DMS153 treated with DMSO at 0.1 percent for 48 hours (cell line): ENCODE data around the gene MBD4.
"Not testable (repeated sequence)": the region's sequence is repeated elsewhere in the genome, so short reads cannot be mapped to it uniquely, and the experiment has no call there.

Source experiments
- DNase-seq: peaks from one replicate; lab custom pipeline; 2025; ENCODE audit not compliant: unreplicated experiment; lab: John Stamatoyannopoulos, UW

The MBD4 gene

GRCh38 chr3:129432671-129433070 lies 7.1 kb downstream of the MBD4 start:
- DNase-seq: no peak

- no peak for DNase-seq
Measured at GRCh38 chr3:129432036-129432435, 7.7 kb downstream of the MBD4 start.

GRCh38 chr3:129429602-129430001 lies 10.1 kb downstream of the MBD4 start:
- DNase-seq: no peak

GRCh38 chr3:129429080-129429451 lies 10.7 kb downstream of the MBD4 start:
- no peak for DNase-seq

GRCh38 chr3:129428376-129429079 lies 11.2 kb downstream of the MBD4 start, which contains the start of gene EFCAB12:
EFCAB12 (minus strand) TSS chr3:129428636; CDS start chr3:129428488, 148 bp downstream.
- DNase-seq: peak; percentile 88

- no peak for DNase-seq
Measured at GRCh38 chr3:129428007-129428375, 11.8 kb downstream of the MBD4 start.

- no peak for DNase-seq
Measured at GRCh38 chr3:129425619-129426018, 14.1 kb downstream of the MBD4 start.

GRCh38 chr3:129425213-129425612 lies 14.5 kb downstream of the MBD4 start:
- no peak for DNase-seq

- DNase-seq: no peak
Measured at GRCh38 chr3:129424185-129424841, 15.4 kb downstream of the MBD4 start.

GRCh38 chr3:129422897-129423296 lies 16.9 kb downstream of the MBD4 start:
- DNase-seq: no peak

- DNase-seq: no peak
Measured at GRCh38 chr3:129421988-129422745, 17.6 kb downstream of the MBD4 start.

- no peak for DNase-seq
Measured at GRCh38 chr3:129421236-129421883, 18.4 kb downstream of the MBD4 start.

- no peak for DNase-seq
Measured at GRCh38 chr3:129419476-129419875, 20.3 kb downstream of the MBD4 start.

GRCh38 chr3:129418041-129418973 lies 21.4 kb downstream of the MBD4 start:
- DNase-seq: no peak

GRCh38 chr3:129417326-129417725 lies 22.4 kb downstream of the MBD4 start:
- no peak for DNase-seq

- DNase-seq: no peak
Measured at GRCh38 chr3:129416415-129416814, 23.3 kb downstream of the MBD4 start.

GRCh38 chr3:129415830-129416229 lies 23.9 kb downstream of the MBD4 start:
- no peak for DNase-seq

GRCh38 chr3:129415378-129415777 lies 24.4 kb downstream of the MBD4 start:
- no peak for DNase-seq

- no peak for DNase-seq
Measured at GRCh38 chr3:129413687-129414506, 25.9 kb downstream of the MBD4 start.

- not testable (repeated sequence) for DNase-seq
Measured at GRCh38 chr3:129413238-129413637, 26.5 kb downstream of the MBD4 start.
